CD4-positive, alpha-beta T cell treated with Interleukin-4 for 4 hours (primary cell): ENCODE data around the gene CPSF4L.

Experiments
- DNase-seq: peaks from one replicate; pipeline ENCODE4 v3.0.0-alpha.2; 2020

The CPSF4L gene

DNA sequence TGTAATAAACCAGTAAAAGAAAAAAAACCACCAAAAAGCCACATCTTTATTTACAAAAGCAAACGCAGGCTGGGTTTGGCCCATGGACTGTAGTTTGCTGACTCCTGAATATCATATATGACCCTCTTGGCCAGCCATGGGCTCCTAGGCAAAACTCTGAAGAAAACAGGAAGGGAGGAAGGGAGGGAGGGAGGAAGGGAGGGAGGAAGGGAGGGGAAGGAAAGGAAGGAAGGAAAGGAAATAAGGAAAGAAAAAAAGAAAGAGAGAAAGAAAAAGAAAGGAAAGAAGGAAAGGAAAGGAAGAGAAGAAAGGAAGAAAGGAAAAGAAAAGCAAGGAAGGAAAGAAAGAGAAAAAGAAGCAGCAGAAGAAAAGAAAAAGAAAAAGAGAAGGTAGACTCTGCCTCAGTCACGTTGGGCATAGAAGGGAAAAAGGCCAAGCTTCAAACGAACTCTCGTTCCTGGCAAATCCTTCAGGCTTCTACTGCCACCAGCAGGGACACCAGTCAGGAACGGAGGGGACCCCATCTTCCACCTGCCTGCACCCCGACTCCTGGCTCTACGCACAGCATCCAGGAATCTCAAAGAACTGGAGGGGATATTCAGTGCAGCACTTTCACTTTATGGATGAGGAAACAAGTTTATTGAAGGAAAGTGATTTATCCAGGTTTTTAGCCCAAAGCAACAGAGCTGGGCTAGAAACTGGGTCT lies 28.0 kb upstream of the CPSF4L start:
- no peak for DNase-seq

DNA sequence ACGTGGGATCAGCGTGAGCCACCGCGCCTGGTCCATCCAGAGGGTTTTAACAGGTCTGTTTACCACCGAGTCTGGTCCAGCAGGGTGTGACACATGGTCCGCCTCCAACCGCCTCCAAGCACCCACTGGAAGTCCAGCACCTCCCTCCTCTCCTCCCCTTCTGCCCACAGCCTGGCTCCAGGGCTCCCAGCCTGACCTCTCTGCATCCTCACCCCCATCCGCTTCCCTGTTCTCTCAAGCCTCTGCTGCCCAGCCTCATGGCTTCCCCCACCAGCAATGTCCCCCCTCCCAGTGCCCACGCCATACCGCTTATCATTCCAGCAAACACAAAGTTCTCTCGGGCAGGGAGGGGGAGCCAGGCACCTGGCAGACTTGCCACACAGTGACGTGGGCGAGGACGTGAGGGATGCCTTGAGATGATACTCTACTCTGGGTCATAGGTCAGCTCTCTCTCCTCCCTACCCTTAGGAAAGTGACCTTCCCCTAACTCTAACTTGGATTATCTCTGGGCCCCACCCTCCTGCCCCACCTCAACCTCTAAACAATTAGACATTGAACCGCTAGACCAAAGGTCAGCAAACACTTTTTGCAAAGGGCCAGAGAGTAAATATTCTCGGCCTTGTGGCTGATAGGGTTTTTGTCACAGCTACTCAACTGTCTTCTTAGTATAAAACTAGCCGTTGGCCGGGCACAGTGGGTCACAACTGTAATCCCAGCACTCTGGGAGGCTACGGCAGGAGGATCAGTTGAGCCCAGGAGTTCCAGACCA lies 27.0 kb upstream of the CPSF4L start:
- no peak for DNase-seq

DNA sequence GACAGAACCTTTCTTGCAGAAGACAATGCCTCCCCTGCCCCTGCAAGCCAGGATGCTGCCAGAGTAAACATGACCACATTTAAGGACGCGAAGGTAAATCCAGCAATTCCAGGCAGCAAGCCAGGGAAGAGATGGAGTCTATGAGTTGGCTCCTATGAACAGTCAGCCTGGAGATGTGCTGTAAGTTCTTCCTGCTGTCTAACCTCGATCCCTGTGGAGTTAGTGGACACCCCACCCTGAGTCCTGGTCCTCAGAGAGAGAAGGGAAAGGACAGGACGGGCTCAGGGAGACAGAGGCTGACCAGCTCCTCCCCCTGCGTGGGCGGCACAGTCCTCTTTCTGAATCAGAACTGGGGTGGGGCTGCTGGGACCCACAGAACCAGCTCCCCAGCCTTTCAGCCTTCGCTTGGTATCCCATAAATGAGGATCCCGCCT lies 25.2 kb upstream of the CPSF4L start:
- DNase-seq, result no peak

DNA sequence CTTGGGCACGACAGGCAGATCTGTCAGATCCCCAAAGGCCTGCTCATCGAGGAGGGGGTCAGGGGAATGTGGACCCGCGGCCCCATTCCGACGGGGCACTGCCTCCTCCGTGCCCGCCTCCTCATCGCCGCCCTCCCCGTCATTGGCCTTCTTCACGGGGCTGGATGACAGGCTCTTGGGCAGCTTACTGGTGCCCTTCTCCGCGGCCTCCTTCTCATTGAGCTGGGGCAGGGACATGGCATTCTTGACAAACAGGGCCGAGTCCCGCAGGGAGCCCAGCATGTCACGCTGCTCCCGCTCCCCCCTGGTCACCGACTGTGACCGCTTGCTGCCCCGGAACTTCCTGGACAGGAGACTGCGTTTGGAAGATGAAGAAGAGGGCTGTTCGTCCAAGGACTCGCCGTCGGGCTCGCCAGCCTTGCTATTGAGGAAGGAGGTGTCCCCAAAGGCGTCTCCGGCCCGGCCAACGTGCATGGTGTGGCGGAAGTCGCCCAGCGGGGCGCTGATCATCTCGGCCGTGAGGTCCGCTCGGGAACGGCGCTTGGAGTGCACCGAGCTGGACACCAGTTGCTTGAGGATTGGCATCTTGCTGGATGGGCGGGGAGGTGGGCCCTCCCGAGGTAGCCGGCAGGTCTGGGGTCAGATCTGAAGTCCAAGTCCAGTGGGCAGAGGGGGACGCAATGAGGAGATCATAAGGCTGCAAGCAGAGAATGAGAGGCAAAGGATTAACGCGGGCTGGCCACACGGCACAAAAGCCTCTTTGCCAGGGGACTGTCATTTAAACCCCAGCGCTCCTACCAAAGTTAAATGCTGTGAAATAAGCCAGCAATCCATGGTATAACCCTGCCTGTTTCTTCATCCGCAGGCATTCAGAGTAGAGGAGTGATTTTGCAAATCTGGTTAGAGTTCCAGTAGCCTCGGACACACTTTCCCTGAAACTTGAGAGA lies 24.5 kb upstream of the CPSF4L start:
- DNase-seq, result no peak

DNA sequence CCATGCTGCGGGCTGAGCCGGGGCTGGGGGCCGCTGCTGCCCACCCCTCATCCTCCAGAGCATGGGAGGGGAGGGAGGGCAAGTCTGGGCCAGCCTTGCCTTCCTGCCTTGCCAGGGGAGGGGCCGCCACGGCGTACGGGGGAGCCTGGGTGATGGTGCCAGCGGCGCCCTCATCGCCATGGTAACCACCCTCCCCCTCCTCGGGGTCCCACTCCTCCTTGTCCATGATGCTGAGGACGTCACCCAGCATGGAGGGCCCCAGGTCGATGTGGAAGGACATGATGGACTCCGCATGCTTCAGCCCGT lies 23.9 kb upstream of the CPSF4L start:
- no peak for DNase-seq

DNA sequence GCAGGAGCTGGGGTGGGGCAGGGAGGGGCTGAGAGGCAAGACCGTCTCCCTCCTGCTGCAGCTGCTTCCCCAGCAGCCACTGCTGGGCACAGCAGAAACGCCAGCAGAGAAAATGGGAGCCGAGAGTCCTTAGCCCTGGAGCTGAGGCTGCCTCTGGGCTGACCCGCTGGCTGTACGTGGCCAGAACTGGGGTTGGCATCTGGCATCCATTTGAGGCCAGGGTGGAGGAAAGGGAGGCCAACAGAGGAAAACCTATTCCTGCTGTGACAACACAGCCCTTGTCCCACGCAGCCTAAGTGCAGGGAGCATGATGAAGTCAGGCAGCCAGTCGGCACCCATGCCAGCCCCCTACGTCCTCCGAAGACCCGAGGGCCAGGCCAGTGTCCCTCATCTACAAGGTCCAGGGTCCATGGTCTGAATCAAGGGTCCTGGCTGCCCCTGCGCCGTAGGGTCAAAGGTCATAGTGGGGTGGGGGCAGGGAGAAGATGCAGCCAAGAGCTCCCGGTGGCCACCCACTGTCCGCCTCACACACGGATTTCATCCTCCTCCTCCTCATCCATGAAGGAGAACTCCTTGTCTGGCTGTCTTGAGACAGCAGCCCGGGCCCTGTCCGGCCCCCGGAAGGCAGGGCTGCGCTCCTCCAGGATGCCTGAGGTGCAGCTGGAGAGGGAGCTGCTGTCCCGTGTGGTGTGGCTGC lies 23.4 kb upstream of the CPSF4L start:
- no peak for DNase-seq

DNA sequence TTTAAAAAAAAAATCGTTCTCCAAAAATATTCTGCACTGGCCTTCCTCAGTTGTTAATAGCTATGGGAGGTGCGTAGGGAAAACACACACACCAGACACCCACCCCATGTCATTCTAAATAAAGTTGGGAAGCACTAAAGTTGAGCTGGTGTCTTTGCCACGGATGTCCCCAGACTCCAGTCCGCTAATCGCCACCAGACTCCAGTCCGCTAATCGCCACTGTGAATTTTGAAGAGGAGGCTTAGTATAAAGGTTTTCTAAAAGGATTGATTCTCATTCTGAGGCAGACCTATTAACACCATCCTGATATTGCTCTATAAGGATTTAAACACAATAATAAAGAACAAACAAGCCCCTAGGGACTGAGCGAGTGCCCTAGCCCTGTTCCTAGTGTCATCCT lies 22.7 kb upstream of the CPSF4L start:
- no peak for DNase-seq

DNA sequence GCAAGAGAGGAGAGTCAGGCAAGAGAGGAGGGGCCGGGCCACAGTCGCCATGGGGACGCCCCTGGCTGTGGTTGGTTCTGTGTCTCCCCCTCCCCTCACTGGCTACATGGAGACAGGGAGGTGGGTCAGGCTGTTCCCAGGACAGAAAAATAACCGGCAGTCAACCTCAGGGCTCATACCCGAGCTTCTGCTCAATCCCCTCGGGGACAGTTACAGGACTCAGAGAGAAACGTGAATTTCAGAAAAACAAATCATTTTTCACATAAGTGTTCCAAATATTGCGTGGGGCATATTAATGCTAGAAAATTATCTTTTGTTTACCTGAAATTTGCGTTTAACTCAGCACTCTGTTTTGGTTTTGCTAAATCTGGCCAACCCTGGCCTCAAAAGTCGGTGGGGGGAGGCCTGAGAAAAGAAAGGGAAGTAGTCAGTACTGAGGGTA lies 22.2 kb upstream of the CPSF4L start:
- no peak for DNase-seq

DNA sequence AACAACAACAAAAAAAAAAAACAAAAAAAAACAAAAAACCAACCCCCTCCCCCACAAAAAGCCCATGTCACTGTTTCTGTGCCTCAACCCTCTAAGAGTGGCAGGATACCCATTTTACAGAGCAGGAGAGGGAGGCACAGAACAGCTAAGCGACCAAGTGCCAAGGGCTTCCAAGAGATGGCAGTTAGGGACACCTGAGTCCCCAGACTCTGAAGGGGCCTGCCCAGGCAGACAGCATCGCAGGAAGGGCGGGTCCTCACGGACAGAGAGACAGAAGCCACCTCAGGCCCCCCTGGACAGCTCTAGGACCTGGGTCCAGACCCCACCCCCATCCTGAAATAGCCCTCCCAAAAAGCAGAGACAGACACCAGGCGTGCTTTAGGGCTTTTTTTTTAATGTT lies 21.6 kb upstream of the CPSF4L start:
- DNase-seq, result no peak

DNA sequence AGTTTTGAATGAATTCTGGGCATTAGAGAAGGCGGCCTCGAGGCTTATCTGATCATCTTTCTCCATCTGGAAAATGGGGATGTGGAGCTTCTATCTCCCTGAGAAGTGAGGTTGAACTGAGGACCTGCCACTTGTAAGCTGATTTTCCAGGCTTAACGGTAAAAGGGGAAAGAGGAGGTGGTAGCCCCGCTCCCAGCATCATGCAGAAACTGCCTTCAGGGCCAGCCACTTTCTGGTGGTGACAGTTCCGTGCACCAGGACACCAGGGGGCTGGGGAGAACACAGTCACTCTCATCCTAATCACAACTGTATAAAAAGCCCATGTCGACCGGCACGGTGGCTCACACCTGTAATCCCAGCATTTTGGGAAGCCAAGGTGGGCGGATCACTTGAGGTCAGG lies 20.9 kb upstream of the CPSF4L start:
- DNase-seq, result no peak

DNA sequence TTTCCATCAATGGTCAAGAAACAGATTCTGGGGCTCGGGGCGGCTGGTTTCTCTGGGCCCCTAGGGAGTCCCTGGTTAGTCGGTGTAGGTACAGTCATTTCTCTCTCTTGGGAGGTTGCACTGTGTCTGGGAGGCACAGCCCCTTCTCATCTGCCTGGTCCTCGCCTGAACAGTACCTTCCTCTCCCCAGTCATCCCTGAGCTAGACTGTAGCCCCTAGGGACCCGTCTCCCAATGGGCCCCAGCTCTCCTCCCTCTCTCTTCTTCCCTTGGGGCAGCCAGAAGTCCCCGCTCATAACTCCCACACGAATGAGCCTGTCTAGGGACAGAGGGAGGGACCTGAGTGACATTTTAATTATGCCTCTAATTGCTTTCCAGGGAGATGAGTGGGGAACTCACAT lies 20.2 kb upstream of the CPSF4L start:
- DNase-seq, result no peak

DNA sequence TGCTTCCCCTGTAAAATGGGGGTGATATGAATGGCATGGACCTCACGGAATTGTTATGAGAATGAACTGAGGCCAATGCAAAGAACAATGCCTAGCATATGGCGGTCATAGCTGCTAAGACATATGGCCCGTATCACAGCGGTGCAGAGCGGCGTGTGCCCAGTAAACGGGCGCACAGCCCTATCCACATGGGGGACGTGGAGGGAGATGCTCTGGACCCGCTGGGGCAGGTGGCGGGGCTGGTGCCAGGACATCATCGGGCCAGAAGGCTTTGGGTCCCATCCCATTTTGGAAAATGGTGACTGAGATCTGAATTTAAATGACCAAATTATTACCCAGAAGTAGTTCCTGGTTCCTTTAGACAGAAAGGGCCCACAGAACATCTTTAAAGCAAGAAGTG lies 18.5 kb upstream of the CPSF4L start:
- DNase-seq, result no peak

DNA sequence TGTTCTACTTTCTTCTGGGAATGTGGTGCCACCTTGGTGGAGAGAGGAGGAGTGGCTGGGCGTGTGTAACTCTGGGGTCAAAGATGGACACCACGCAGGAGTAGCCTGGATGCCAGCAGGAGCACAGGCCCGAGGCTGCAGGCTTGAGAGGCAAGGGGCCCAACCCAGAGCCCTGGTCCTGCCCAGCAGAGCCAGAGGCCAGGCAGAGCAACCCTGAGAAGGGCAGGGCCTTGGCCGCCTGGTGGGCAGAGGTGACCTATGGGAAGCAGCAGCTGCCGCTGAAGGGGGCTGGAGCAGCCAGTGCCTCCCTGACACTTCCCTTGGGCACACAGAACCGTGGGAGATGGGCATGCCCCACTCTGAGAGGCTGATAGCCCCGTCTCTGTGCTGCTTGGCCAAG lies 18.0 kb upstream of the CPSF4L start:
- no peak for DNase-seq

DNA sequence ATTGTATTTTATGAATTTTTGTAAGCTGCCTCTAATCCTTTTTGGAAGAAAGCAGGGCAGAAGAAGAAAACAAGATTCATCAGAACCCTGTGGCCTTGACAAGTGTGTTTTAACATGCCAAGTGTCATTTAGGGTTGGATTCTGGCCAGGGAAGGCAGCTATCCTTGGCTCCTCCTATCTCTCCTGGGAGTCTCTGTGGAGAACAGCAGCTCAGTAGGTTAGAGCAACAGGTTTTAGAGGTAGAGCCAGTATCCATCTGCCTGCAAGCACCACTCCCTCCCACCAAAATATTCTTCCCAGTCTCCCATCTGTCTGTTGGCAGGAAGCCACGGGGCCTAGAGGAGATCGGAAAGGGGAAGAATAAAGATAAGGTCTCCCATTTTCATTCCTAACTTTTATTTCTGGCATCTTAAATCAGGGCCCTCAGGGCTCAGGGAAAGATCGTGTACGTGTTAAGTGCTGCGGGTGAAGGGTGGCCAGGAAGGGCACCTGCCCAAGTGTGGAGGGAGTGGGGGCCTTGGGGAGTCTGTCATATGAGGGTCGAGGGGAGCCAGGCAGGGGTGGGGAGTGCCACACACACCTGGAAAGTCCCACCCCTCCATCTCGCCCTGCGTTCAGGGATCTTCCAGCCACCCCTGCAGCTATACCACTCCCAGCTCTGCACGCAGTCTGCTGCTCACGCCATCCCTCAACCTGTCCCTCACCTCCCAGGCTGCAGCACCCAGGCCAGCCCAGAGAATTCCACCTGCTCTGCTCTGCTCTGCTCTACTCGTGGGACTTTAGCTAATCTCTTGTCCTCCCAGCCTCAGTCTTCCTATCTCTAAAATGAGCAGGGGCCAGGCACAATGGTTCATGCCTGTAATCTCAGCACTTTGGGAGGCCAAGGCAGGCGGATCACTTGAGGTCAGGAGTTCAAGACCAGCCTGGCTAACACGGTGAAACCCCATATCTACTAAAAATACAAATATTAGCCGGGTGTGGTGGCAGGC lies 17.1 kb upstream of the CPSF4L start:
- no peak for DNase-seq

DNA sequence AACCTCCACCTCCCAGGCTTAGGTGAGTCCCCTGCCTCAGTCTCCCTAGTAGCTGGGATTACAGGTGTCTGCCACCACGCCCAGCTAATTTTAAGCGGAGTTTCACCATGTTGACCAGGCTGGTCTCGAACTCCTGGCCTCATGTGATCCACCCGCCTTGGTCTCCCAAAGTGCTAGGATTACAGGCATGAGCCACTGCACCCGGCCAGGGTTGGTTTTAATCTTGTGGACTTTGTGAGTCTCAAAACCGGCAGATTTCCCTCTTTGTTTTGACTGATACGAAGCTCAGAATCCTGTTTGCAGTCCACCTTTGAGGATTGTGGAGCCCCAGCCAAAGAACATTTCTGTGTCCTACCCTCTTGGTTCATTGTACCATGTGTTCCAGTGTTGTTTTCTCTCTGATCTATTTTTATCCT lies 16.4 kb upstream of the CPSF4L start:
- no peak for DNase-seq

DNA sequence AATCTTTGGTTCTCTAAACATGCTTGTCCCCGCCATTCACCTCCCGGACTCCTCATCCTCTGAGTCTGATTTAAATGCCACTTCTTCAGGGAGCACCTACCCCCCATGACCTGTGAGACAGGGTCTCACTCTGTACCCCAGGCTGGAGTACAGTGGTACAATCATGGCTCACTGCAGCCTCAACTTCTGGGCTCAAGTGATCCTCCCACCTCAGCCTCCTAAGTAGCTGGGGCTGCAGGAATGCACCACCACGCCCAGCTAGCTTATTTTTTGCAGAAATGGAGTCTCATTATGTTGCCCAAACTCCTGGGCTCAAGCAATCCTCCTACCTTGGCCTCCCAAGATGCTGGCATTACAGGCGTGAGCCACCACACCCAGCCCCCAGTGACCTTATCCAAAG lies 12.8 kb upstream of the CPSF4L start:
- no peak for DNase-seq

DNA sequence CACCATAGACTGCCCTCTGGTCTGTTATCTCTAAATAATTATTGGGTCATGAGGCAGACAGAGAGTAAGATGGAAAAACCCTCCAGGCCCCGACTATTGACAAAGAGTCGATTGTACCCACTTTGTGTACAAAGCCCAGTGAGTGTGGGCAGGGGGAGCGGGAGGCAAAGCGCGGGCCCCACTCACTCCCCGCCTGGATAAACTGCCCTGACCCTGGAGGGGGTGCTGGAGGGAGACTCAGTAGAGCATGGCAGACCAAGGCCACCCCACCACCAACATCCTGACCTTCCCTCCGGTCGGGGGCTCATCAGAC lies 11.2 kb upstream of the CPSF4L start:
- DNase-seq, result no peak

DNA sequence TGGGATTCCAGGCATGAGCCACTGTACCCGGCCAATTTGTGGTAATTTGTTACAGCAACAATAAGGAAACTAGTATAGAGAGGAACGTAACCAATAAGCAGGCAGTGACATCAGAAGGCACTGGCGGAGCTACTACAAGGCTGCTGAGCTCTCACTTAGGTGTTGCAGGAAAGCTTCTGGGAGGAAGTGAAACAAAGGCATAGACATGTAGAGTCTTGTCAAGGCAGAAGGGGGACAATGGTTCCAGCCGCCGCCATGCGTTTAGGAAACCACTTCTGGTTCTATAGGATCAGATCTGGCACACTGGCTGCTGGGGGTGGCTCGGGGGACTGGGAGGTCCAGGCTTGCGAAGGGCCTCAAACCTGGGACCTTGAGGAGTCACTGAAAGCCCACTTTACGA lies 9.4 kb upstream of the CPSF4L start:
- DNase-seq, result peak; percentile 1

DNA sequence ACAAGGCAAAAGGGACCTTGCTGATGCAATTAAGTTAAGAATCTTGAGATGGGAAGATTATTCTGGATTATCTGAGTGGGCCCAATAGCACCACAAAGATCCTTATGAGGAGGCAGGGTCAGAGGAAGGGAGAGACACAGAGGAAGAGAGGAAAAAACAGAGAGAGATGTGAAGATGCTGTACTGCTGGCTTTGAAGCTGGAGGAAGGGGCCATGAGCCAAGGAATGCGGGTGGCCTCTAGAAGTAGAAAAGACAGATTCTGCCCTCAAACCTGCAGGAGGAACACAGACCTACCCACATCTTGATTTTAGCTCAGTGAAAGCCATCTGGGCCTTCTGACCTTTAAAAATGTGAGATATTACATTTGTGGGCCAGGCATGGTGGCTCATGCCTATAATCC lies 8.1 kb upstream of the CPSF4L start:
- DNase-seq, result no peak

DNA sequence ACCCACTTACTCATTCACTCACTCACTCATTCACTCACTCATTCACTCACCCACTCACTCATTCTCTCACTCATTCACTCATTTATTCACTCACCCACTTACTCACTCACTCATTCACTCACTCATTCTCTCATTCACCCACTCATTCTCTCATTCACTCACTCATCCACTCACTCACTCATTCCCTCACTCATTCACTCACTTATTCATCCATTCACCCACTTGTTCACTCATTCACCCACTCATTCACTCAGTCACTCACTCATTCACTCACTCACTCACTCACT lies 7.6 kb upstream of the CPSF4L start:
- DNase-seq, result no peak

DNA sequence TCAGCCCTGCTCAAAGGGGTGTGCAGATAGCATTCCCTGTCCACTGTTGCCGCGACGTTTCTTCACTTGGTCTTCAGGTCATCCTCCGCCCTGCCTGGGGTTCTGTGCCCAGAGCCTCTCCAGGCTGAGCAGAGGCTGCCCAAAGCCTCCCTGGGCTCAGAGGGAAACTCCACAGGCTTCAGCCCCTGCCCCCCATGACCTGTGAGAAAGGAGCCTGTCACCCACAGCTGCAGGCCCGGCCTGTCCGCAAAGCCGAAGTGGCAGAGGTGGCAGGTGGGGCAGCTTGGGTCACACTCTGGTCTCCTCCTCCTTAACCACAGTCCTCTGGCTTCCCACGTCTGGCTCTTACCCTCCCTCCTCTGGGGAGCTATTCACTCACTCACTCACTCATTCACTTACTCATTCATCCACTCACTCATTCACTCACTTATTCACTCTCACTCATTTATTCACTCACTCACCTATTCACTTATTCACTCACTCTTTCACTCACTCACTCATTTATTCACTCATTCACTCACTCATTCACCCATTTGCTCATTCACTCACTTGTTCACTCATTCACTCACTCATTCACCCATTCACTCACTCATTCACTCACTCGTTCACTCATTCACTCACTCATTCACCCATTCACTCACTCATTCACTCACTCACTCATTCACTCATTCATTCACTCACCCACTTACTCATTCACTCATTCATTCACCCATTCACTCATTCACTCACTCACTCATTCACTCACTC lies 7.1 kb upstream of the CPSF4L start:
- no peak for DNase-seq
